ENCODE measurements around the gene MED9. TPM values are rescaled to one million over a fixed set of nuclear protein-coding genes. Genes with fewer than 3 reads are reported as not detected.

The MED9 gene
- total and polyA plus RNA-seq, 2 of the 4 experiments (the other 2 are of a cell fraction), result 6.1 to 10.1 TPM

DNA sequence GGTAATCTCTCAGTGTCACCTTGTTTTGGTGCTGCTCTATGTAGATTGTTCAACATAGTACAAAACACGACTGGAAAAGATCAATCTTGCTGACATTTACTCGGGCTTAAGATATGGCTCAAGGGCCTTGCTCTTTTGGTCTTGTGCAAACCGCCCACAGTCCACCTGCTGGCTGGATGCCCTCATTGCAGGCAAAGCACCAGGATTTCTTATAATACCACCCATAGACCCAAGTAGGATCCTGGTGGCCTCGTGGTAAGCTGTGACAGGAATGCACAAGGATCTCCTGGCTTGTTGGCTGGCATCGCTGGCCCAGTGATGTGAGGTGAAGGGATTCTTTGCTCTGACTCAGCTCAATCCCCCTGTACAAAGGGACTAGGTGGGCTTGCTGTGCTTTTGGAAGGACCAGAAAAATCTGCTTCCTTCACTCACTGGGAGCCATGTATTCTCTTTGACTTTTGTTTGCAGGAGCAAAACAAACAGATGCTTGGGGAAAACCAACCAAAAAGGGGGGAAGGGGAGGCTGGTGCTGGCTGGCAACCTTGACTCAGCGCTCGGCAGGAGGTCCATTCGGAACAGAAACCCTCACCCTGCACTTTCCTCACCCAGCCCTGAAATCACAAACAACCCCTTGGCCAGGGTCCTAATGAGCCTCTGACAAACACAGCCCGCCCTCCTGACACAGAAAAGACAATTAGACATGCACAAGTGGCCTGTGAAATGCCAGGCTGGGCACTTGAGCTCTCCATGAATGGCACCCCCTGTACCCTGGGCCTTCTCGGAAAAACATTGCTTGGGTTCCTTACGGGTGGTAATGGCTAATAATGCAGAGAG is 36.6 kb upstream of the MED9 start:
- Histone ChIP-seq H3K9me3 (ENCODE audit: control insufficient read depth, insufficient read depth, low read length) (no peaks in the 10 kb centered on the region), H3K18ac (ENCODE audit: low read depth, low read length) (no peak overlapping the region), H2AK9ac (replicated peaks; ENCODE audit: low read depth, low read length, poor library complexity) (peak overlapping the region; percentile 24), H3K9ac (ENCODE audit: low read depth, low read length) (no peak overlapping the region), H2BK5ac (ENCODE audit: low read depth, low read length, poor library complexity, severe bottlenecking) (no peak overlapping the region), H3K27me3 (ENCODE audit: control insufficient read depth, insufficient read depth, low read length) (no peaks in the 10 kb centered on the region), H3K4me1 (ENCODE audit: control insufficient read depth, insufficient read depth, low read length) (peaks cover 7% of the 10 kb centered on the region), H2AFZ (replicated peaks; ENCODE audit: low read length, poor library complexity) (peak overlapping the region; percentile 75), H4K91ac (ENCODE audit: insufficient read depth, low read depth, low read length) (no peak overlapping the region), H4K8ac (ENCODE audit: low read depth in 2 of 2, low read length in 2 of 2) (no peak overlapping the region; a peak in 1 of 4 replicates), H3K27ac (ENCODE audit: insufficient read depth, low read length) (no peak overlapping the region), H3K79me1 (ENCODE audit: low read depth in 1 of 2, low read length in 2 of 2) (no peaks in the 10 kb centered on the region), H3K9me1 (ENCODE audit: insufficient read depth, low read length) (peaks cover 13% of the 10 kb centered on the region), H2BK120ac (ENCODE audit: low read depth, low read length) (0 out of 2 replicates have a peak overlapping the region, but pooled peaks have one; percentile 66), H2AK5ac (ENCODE audit: low read depth, low read length) (peak overlapping the region; percentile 81; the same call in 1 of the 2 replicates), H3K4me2 (ENCODE audit: low read depth, low read length) (no peak overlapping the region), H4K5ac (ENCODE audit: low read depth, low read length) (no peak overlapping the region), H3K4me3 (ENCODE audit: insufficient read depth, low read depth, low read length) (no peak overlapping the region), H3K23ac (ENCODE audit: low read depth, low read length) (no peak overlapping the region), H3K14ac (replicated peaks; ENCODE audit: low read depth, low read length) (no peak overlapping the region), H3K56ac (ENCODE audit: extremely low read depth, insufficient read depth, low read length) (no peak overlapping the region), H3K4ac (ENCODE audit: low read depth, low read length) (peak overlapping the region; percentile 33; the same call in 1 of the 2 replicates), H3K36me3 (ENCODE audit: control insufficient read depth, insufficient read depth, low read length) (no peaks in the 10 kb centered on the region), H2BK20ac (ENCODE audit: low read depth, low read length) (peak overlapping the region; percentile 38), H4K20me1 (ENCODE audit: insufficient read depth, low read length) (peaks cover 3% of the 10 kb centered on the region; the same call in 1 of the 2 replicates), H2BK15ac (ENCODE audit: low read depth, low read length) (0 out of 3 replicates have a peak overlapping the region, but pooled peaks have one; percentile 7)
- in situ Hi-C loops (cut with MboI; ENCODE audit: low sequenced_read_pairs) (no loop called here), dilution Hi-C loops (cut with HindIII; ENCODE audit: low sequenced_read_pairs, unreplicated experiment) (no loop called here), intact Hi-C loops (cut with micrococcal nuclease) (no loop called here)
- peak; percentile 42 for DNase-seq
- BruUV-seq (replicated peaks), result no TSS peak
- ChIA-PET POLR2A (ENCODE audit: unreplicated experiment) (no interaction called here), CTCF (no interaction called here)
- 20% methylated on average over 1 of the region's 11 CpGs; no CpG with 5 or more reads in 1 of the 2 experiments for WGBS, 2 experiments (ENCODE audit: extremely low coverage in 2 of 2, insufficient read length in 1 of 2)
- ATAC-seq (ENCODE audit: low read depth), result no peak
- TF ChIP-seq NFE2L2 (IDR thresholded peaks at IDR 0.05; ENCODE audit: low read depth, low read length) (no peak), CEBPB (IDR thresholded peaks at IDR 0.05; ENCODE audit: low read depth, low read length) (peak; percentile 26; the same call in 1 of the 2 replicates), RFX5 (IDR thresholded peaks at IDR 0.05; ENCODE audit: low read depth, low read length) (no peak), RCOR1 (IDR thresholded peaks at IDR 0.05; ENCODE audit: insufficient replicate concordance, low read length) (no peak), MXI1 (IDR thresholded peaks at IDR 0.05; ENCODE audit: borderline replicate concordance, low read depth, low read length) (no peak), SMC3 (IDR thresholded peaks at IDR 0.05; ENCODE audit: low read depth, low read length) (peak; percentile 48), CHD1 (IDR thresholded peaks at IDR 0.05; ENCODE audit: low read depth, low read length) (no peak), FOS (IDR thresholded peaks at IDR 0.05; ENCODE audit: low read depth, low read length) (no peak), RAD21 (IDR thresholded peaks at IDR 0.05; ENCODE audit: low read length) (peak; percentile 56)
- TF ChIP-seq, protein P1, sequence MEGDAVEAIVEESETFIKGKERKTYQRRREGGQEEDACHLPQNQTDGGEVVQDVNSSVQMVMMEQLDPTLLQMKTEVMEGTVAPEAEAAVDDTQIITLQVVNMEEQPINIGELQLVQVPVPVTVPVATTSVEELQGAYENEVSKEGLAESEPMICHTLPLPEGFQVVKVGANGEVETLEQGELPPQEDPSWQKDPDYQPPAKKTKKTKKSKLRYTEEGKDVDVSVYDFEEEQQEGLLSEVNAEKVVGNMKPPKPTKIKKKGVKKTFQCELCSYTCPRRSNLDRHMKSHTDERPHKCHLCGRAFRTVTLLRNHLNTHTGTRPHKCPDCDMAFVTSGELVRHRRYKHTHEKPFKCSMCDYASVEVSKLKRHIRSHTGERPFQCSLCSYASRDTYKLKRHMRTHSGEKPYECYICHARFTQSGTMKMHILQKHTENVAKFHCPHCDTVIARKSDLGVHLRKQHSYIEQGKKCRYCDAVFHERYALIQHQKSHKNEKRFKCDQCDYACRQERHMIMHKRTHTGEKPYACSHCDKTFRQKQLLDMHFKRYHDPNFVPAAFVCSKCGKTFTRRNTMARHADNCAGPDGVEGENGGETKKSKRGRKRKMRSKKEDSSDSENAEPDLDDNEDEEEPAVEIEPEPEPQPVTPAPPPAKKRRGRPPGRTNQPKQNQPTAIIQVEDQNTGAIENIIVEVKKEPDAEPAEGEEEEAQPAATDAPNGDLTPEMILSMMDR (conservative IDR thresholded peaks at IDR 0.05; ENCODE audit: low read depth, low read length), result peak; percentile 50
